Sciatic nerve (tissue), 2 donors: ENCODE measurements around the gene CA10. TPM values are rescaled to one million over a fixed set of nuclear protein-coding genes. Genes with fewer than 3 reads are reported as not detected.
A peak's percentile ranks its signal among the peaks of the same experiment; 100 is the strongest.

Source experiments
- ATAC-seq: fragments of 200-7000 bp; cut with Tn5 transposase; one replicate; pipeline ENCODE4 v1.9.1; 2020; ENCODE audit warnings: mild to moderate bottlenecking, moderate library complexity
- DNase-seq: peaks from one replicate; pipeline ENCODE4 v3.0.0-alpha.2; 2020; ENCODE audit warnings: low spot score
- intact Hi-C: fragments of 100-400 bp; cut with DNase I; formaldehyde crosslinking; loops from one replicate; pipeline ENCODE4 v1.14.2; 2022
- total RNA-seq: library from RNA; stranded (reverse); fragmentation: NEBNext Ultra II Directional; extraction: Animal tissue kit (Norgen Biotek cat#: 25700); gene quantifications from one replicate; pipeline ENCODE4 v1.2.1, GENCODE V29; 2021
- donor health status: DM: no; HTN: no; CAD: no.
- donor health status: DM: no; HTN: no; CAD: no.

CA10 gene
- total RNA-seq, 1 donor from 2014 or later = not detected

DNA sequence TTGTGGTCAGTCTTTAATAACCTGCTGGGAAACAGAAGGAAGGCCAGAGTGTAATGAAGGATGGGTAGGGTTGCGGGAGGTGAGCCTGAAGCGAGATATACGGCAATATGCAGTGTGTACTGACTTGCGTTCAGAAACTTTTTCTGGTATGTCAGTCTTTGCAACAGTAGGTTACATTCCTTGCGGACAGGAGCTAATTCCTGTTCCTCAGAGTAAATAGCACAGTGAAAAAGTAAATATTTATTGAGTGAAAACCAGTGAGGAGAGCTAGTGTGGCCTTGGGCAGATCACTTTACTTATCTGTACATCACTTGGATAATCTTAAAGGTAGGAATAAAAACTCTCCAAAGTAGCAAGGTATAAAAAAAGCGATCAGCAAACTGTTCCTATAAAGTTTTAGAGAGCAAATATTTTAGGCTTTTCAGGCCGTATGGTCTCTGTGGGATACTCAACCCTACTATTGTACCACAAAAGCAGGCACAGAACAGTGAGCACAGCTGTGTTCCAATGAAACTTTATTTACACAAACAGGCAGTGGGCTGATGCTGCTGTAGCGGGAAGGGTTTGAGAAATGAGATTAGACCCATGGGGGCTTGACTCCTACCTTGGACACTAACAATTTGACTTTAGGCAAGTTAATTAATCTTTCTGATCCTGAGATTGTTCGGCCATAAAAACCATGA is 550.1 kb downstream of the CA10 start:
- no peak for ATAC-seq
- intact Hi-C loops = no loop called here
- no peak for DNase-seq

GRCh38 chr17:51607512-51607911 is 551.0 kb downstream of the CA10 start:
- intact Hi-C loops = no loop called here
- ATAC-seq (no peak), DNase-seq (no peak)

GRCh38 chr17:51604299-51605020 is 554.1 kb downstream of the CA10 start:
- ATAC-seq = no peak
- intact Hi-C loops = no loop called here

GRCh38 chr17:51601622-51602261 is 556.8 kb downstream of the CA10 start:
- DNase-seq = no peak
- ATAC-seq = no peak
- intact Hi-C loops = no loop called here

More at GRCh38 chr17:51604299-51605020, 554.1 kb downstream of the CA10 start:
- DNase-seq = no peak

- intact Hi-C loops = no loop called here
- no peak for ATAC-seq
- DNase-seq = no peak
These were observed 559.7 kb downstream of the CA10 start for GRCh38 chr17:51598824-51599223.

GRCh38 chr17:51597345-51597744 is 561.2 kb downstream of the CA10 start:
- intact Hi-C loops = no loop called here
- ATAC-seq = no peak

DNA sequence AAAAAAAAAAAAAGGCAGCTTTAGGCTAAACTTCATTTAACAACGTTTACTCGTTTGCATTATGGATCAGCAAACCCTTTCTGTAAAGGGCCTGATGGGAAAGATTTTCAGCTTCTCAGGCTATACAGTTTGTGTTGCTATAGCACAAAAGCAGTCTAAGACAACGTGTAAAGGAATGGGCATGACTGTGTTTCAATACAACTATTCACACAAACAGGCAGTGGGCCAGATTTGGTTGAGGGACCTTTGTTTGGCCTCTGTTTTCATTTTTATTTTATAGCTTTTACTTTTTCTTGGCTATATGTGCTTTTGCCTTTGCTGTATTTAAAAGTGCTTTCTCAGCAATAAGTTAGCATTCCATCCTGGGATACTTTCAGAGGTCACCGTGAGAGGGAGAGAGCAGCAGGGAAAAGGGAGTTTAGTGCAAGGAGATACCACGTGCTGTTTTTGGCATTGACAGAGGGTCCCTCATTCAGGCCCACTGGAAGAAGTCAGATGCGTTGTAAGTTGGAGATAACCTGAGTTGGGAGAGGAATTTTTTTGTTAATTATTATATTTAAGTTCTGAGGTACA is 562.6 kb downstream of the CA10 start:
- no peak for ATAC-seq
- DNase-seq = no peak
- intact Hi-C loops = no loop called here

More at GRCh38 chr17:51597345-51597744, 561.2 kb downstream of the CA10 start:
- DNase-seq = no peak

- intact Hi-C loops = no loop called here
- ATAC-seq (peak; percentile 82), DNase-seq (no peak)
These were observed 568.4 kb downstream of the CA10 start for GRCh38 chr17:51590071-51590656.

GRCh38 chr17:51588063-51588462 is 570.5 kb downstream of the CA10 start:
- no peak for ATAC-seq
- intact Hi-C loops = no loop called here
- DNase-seq = no peak

DNA sequence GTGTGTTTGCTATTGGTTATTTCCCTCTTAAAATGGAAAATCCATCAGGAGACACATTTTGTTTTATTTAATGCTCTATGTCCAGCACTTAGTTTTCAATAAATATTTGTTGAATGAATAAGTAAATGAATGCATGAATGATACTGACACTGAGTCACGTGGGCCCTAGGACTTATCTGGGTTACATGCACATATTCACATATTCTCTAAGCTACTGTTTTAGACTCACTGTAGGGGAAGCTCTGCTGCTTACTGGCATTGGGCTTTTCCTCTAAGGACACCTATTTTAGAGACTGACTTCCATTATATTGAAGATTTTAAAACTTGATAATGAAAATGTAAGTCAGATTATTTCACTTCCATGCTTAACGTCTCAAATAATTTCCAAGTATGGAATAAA is 571.0 kb downstream of the CA10 start:
- DNase-seq = no peak
- intact Hi-C loops = no loop called here
- ATAC-seq = no peak

DNA sequence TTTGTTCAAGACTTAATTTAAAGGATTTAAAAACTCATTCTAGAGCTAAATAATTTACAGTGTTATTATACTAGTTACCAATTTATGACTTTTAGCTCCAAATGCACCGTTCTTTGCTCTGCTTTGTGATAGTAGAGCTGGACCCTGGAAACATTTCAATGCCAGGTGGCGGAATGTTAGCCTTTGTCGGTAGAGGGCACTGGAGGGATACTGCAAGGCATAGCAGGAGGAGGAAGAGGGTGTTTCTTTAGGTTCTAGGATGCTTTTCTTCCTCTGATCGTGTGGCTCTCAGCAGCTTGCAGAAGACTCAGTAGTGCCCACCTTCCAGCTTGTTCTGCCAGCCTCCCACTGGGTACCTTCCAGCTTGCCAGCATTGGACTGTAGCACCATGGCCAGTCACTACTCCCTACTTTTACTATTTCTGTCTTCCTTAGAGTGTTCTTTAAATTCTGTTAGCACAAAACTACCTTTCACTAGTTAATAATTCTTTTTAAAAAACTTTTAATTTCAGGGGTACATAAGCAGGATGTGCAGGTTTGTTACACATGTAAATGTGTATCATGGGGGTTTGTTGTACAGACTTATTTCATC is 572.9 kb downstream of the CA10 start:
- intact Hi-C loops = no loop called here
- ATAC-seq (no peak), DNase-seq (no peak)

DNA sequence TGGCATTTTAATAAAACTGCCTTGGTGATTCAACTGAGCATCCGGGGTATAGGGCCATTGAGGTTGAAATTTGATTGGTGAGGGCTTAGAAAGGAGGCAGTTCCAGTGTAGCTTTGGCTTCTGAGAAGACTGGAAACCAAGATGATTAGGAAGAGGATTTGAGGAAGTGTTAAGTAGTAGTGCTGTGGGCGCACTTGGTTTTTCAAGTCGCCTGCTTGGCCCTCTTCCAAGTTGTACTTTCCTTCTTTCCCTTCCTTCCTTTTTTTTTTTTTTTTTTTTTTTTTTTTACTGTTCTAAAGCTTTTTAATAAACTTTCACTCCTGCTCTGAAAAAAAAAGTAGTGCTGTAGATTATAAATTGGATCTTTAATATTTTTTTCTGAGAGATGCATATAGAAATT is 577.6 kb downstream of the CA10 start:
- no peak for DNase-seq
- ATAC-seq = no peak
- intact Hi-C loops = no loop called here
